Gastroesophageal sphincter (tissue), 3 donors: ENCODE data around the gene COBLL1.

Experiments
- EP300 ChIP-seq: sonication (generic); formaldehyde crosslinking; IDR thresholded peaks from one replicate; pipeline ENCODE4 v1.6.1; 2017; ENCODE audit warnings: antibody characterized with exemption, mild to moderate bottlenecking
- POLR2A ChIP-seq, 2 donors: fragments of 450-650 bp; IDR thresholded peaks; one replicate each; pipeline ENCODE4 v1.6.1; 2017; ENCODE audit warnings: antibody characterized with exemption in 2 of 2, mild to moderate bottlenecking in 2 of 2, moderate library complexity in 1 of 2
- POLR2AphosphoS5 ChIP-seq: sonication (generic); formaldehyde crosslinking; IDR thresholded peaks from one replicate; pipeline ENCODE4 v1.6.1; 2017; ENCODE audit warnings: antibody characterized with exemption
- TF ChIP-seq, protein P1 (sequence below), 4 experiments: fragments of 200-600 bp in 2 of 4; fragments of 450-650 bp in 2 of 4; sonication (generic) in 1 of 4; IDR thresholded peaks; one replicate each; pipeline ENCODE4 v1.5.1; 2017 to 2019; ENCODE audit warnings: antibody characterized with exemption in 4 of 4, mild to moderate bottlenecking in 2 of 4, moderate library complexity in 2 of 4

DNA sequence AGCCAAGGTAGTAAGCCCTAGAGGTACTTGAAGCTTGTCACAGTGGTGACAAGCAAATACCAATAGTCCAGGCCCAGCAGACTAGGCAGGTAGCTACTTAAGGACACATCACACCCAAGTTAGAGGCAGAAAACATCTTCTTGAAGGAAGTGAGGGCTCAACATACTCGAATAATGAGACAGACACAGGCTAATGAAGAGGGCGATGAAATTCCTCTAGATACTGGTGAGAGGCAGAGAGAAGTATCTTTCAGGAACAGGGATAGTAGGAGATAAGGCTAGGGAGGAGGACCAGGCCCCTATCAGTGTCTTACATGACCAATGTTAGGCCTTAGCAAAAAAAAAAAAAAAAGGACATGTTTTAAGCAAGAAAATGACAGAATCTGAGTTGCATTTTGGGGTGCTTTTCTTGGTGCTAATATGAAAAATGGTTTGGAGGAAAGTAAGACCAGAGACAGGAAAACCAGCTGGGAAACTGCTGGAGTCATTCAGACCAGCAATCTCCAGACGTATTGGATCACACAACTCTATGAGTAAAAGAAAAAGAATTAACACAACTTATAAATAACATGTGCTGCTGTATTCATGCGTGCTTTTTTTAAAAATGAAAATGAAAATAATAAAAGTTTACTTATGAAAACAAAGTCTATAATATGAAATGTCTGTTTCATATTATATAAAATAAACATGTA lies 37.7 kb downstream of the COBLL1 start:
- TF ChIP-seq, protein P1, sequence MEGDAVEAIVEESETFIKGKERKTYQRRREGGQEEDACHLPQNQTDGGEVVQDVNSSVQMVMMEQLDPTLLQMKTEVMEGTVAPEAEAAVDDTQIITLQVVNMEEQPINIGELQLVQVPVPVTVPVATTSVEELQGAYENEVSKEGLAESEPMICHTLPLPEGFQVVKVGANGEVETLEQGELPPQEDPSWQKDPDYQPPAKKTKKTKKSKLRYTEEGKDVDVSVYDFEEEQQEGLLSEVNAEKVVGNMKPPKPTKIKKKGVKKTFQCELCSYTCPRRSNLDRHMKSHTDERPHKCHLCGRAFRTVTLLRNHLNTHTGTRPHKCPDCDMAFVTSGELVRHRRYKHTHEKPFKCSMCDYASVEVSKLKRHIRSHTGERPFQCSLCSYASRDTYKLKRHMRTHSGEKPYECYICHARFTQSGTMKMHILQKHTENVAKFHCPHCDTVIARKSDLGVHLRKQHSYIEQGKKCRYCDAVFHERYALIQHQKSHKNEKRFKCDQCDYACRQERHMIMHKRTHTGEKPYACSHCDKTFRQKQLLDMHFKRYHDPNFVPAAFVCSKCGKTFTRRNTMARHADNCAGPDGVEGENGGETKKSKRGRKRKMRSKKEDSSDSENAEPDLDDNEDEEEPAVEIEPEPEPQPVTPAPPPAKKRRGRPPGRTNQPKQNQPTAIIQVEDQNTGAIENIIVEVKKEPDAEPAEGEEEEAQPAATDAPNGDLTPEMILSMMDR (IDR thresholded peaks at IDR 0.05) = no peak
- TF ChIP-seq EP300 (no peak), POLR2A (IDR thresholded peaks at IDR 0.05) (no peak), POLR2AphosphoS5 (no peak)
